K562 (cell line): ENCODE data around the gene RNF39. TPM values are rescaled to one million over a fixed set of nuclear protein-coding genes. Genes with fewer than 3 reads are reported as not detected.

Experiments used
- ATAC-seq: fragments of 200-7000 bp; cut with Tn5 transposase; 3 replicates; pipeline ENCODE4 v1.9.1; 2020; ENCODE audit warnings: moderate library complexity
- BruUV-seq: library from RNA; stranded (reverse); fragments of 400-500 nt; replicated peaks from 2 replicates; lab custom pipeline; 2021; lab: Mats Ljungman, UMichigan
- CTCF ChIA-PET: fragments of 300-600 bp; formaldehyde crosslinking; extraction: SDS; loops from one replicate; lab custom pipeline; 2021; ENCODE audit warnings: low intra/inter-chr PET ratio; lab: Yijun Ruan, JAX
- POLR2A ChIA-PET: fragments of 300-600, 350-650 bp; sonication (Branson Sonifier 250); formaldehyde crosslinking; extraction: SDS; loops from one replicate; lab custom pipeline; 2021; ENCODE audit warnings: antibody characterized with exemption, inconsistent platforms; lab: Yijun Ruan, JAX
- DNase-seq, 4 experiments: peaks; one replicate each; pipeline versions ENCODE4 v3.0.0 to v3.0.0-alpha.2; 2011 to 2018; ENCODE audit warnings: low spot score in 3 of 4, mixed read lengths in 3 of 4; ENCODE audit errors: extremely low read depth in 1 of 4
- FAIRE-seq: peaks from 2 replicates; lab custom pipeline; 2011; peaks lifted over from hg19 to GRCh38; lab: Jason Lieb, UNC
- H2AFZ ChIP-seq: 2 replicates; pipeline ENCODE4 v1.6.0; 2011; ENCODE audit warnings: low read depth, low read length, control low read depth, inconsistent platforms
- H3K27ac ChIP-seq: fragments of 200-600 bp; 3 replicates; pipeline ENCODE4 v1.8.0; 2011; ENCODE audit warnings: low read depth, mild to moderate bottlenecking, control low read depth, inconsistent platforms, low read length, moderate library complexity, mixed read lengths; ENCODE audit errors: extremely low read depth
- H3K27me3 ChIP-seq, 2 experiments: fragments of 300-600 bp in 1 of 2; 2 replicates in 1 of 2; 3 replicates in 1 of 2; pipeline versions ENCODE4 v1.6.0 to v1.8.0; 2011; ENCODE audit warnings: inconsistent platforms in 2 of 2, low read length in 2 of 2, mild to moderate bottlenecking in 1 of 2, mixed read lengths in 1 of 2, moderate library complexity in 1 of 2; ENCODE audit not compliant: control insufficient read depth in 2 of 2, insufficient read depth in 2 of 2
- H3K36me3 ChIP-seq: fragments of 300-600 bp; 3 replicates; pipeline ENCODE4 v1.8.0; 2011; ENCODE audit warnings: mild to moderate bottlenecking, low read length, inconsistent platforms; ENCODE audit not compliant: control insufficient read depth, insufficient read depth
- H3K4me1 ChIP-seq, 2 experiments: fragments of 200-600 bp in 1 of 2; replicated peaks in 1 of 2; 2 replicates in 1 of 2; 3 replicates in 1 of 2; pipeline versions ENCODE4 v1.5.1 to v1.8.0; 2011; ENCODE audit warnings: inconsistent platforms in 2 of 2, low read length in 2 of 2, mild to moderate bottlenecking in 1 of 2, mixed read lengths in 1 of 2, moderate library complexity in 1 of 2; ENCODE audit not compliant: control insufficient read depth in 2 of 2, insufficient read depth in 2 of 2
- H3K4me2 ChIP-seq: 2 replicates; pipeline ENCODE4 v1.6.1; 2011; ENCODE audit warnings: low read length, control low read depth, inconsistent platforms, mixed read lengths; ENCODE audit not compliant: insufficient read depth
- H3K4me3 ChIP-seq: fragments of 200-600 bp; sonication (generic), shearing (Covaris generic); 2 replicates; pipeline ENCODE4 v1.5.1; 2016; ENCODE audit warnings: control low read depth, inconsistent platforms
- H3K79me2 ChIP-seq: fragments of 200-600 bp; 3 replicates; pipeline ENCODE4 v1.8.0; 2011; ENCODE audit warnings: low read length, inconsistent platforms; ENCODE audit not compliant: control insufficient read depth, insufficient read depth
- H3K9ac ChIP-seq, 2 experiments: 2 replicates each; pipeline versions ENCODE4 v1.6.0 to v1.6.1; 2011; ENCODE audit warnings: low read depth in 2 of 2, low read length in 2 of 2, control low read depth in 1 of 2, inconsistent platforms in 1 of 2, mild to moderate bottlenecking in 1 of 2, mixed read lengths in 1 of 2; ENCODE audit not compliant: insufficient read depth in 1 of 2
- H3K9me1 ChIP-seq: one replicate; pipeline ENCODE4 v1.6.0; 2011; ENCODE audit warnings: inconsistent platforms, mild to moderate bottlenecking, low read length, moderate library complexity; ENCODE audit not compliant: control insufficient read depth, insufficient read depth
- H3K9me3 ChIP-seq: replicated peaks from 2 replicates; pipeline ENCODE4 v1.5.1; 2011; ENCODE audit warnings: low read depth, low read length, inconsistent platforms; ENCODE audit not compliant: control insufficient read depth, insufficient read depth
- H4K20me1 ChIP-seq: replicated peaks from 2 replicates; pipeline ENCODE4 v1.6.1; 2011; ENCODE audit warnings: low read length, inconsistent platforms, mixed read lengths; ENCODE audit not compliant: control insufficient read depth, insufficient read depth
- ARID4B ChIP-seq: sonication (generic); formaldehyde crosslinking; IDR thresholded peaks from 2 replicates; pipeline ENCODE4 v1.8.0; 2022; ENCODE audit warnings: mild to moderate bottlenecking, missing genetic modification reagents
- CEBPB ChIP-seq: fragments of 450-650 bp; IDR thresholded peaks from 2 replicates; pipeline ENCODE4 v1.6.1; 2016; ENCODE audit warnings: missing genetic modification characterization, missing compliant biosample characterization
- E2F8 ChIP-seq: fragments of 450-650 bp; IDR thresholded peaks from 2 replicates; pipeline ENCODE4 v1.7.1; 2018; ENCODE audit warnings: mild to moderate bottlenecking, low read depth; ENCODE audit not compliant: partially characterized antibody
- HMG20B ChIP-seq: fragments of 250-450 bp; sonication (Bioruptor Pico); IDR thresholded peaks from 2 replicates; pipeline ENCODE4 v1.5.0; 2021; ENCODE audit warnings: mild to moderate bottlenecking
- IFI16 ChIP-seq: fragments of 250-450 bp; sonication (Bioruptor Pico); IDR thresholded peaks from 2 replicates; pipeline ENCODE4 v2.1.2; 2022; ENCODE audit warnings: mild to moderate bottlenecking, inconsistent platforms
- MCM5 ChIP-seq: fragments of 450-650 bp; IDR thresholded peaks from 2 replicates; pipeline ENCODE4 v1.6.1; 2016; ENCODE audit warnings: low read depth
- SMAD4 ChIP-seq: fragments of 250-450 bp; sonication (Bioruptor Pico); conservative IDR thresholded peaks from 2 replicates; pipeline ENCODE4 v1.8.0; 2021; ENCODE audit warnings: inconsistent platforms, mild to moderate bottlenecking, moderate library complexity
- TOE1 ChIP-seq, 2 experiments: fragments of 450-650 bp in 1 of 2; sonication (generic) in 1 of 2; formaldehyde crosslinking in 1 of 2; IDR thresholded peaks; 2 replicates each; pipeline versions ENCODE4 v1.7.1 to v1.8.0; 2016 to 2022; ENCODE audit warnings: borderline replicate concordance in 2 of 2, mild to moderate bottlenecking in 2 of 2, antibody characterized with exemption in 1 of 2, inconsistent platforms in 1 of 2, low read depth in 1 of 2, missing genetic modification reagents in 1 of 2, moderate library complexity in 1 of 2
- USF2 ChIP-seq: sonication (generic); formaldehyde crosslinking; IDR thresholded peaks from 2 replicates; pipeline ENCODE4 v1.5.0; 2020; ENCODE audit warnings: missing genetic modification reagents
- ZNF639 ChIP-seq, 2 experiments: fragments of 200-800 bp in 1 of 2; sonication (Bioruptor generic) in 1 of 2; sonication (generic) in 1 of 2; formaldehyde crosslinking in 1 of 2; IDR thresholded peaks in 1 of 2; conservative IDR thresholded peaks in 1 of 2; 2 replicates each; pipeline versions ENCODE4 v1.5.0 to v1.6.1; 2016 to 2020; ENCODE audit warnings: missing compliant biosample characterization in 1 of 2, missing genetic modification characterization in 1 of 2, missing genetic modification reagents in 1 of 2
- WGBS: fragments of 100-300 bp; shearing (Covaris generic); methylation state at CpG from one replicate; pipeline ENCODE4 v1.1.6; 2016; ENCODE audit warnings: low coverage, mixed read lengths; ENCODE audit not compliant: insufficient coverage; ENCODE audit errors: missing lambda C conversion rate; 5-methylcytosine and 5-hydroxymethylcytosine counted together
- in situ Hi-C: fragments of 300-500 bp; cut with MboI; formaldehyde crosslinking; loops from 4 replicates; pipeline ENCODE4 v1.15.0; 2018; ENCODE audit warnings: inconsistent platforms, mixed read lengths
- intact Hi-C: fragments of 100-400 bp; cut with micrococcal nuclease; formaldehyde crosslinking; loops from 2 replicates; pipeline ENCODE4 v1.14.2; 2022
- polyA plus RNA-seq, 8 experiments: library from polyadenylated mRNA; depleted of rRNA in 4 of 8; stranded (reverse) in 5 of 8; unstranded in 3 of 8; fragments of >200 nt; fragmentation: Nextera tagmentation in 2 of 8; fragmentation: Illumina TruSeq in 1 of 8; extraction: Ambion mirVana in 2 of 8; extraction: Trizol in 1 of 8; gene quantifications; 2 replicates each; pipeline versions ENCODE4 v1.2.1 to v1.2.3, GENCODE V29; 2011 to 2014; ENCODE audit warnings: inconsistent platforms in 1 of 8, missing spikeins in 1 of 8
- total RNA-seq, 7 experiments: library from RNA; depleted of rRNA in 6 of 7; stranded (reverse); fragments of >200 nt in 6 of 7; fragmentation: Illumina TruSeq in 2 of 7; extraction: Trizol in 2 of 7; gene quantifications; 2 replicates each; pipeline versions ENCODE4 v1.2.1 to v1.2.3, GENCODE V29; 2011 to 2021; ENCODE audit warnings: low replicate concordance in 1 of 7

RNF39 gene
- total and polyA plus RNA-seq, 9 of the 15 experiments (the other 6 are each of a cell fraction or from before 2014, with no cell fraction given): not detected

GRCh38 chr6:30102414-30102969 lies 26.9 kb upstream of the RNF39 start:
- ChIA-PET POLR2A (interaction anchor here (0.7 to 1.3 kb wide), 5 partner anchors 9 to 467 kb away, joined by 3 to 5 read pairs (median 3); no protein-coding TSS in a partner anchor), CTCF (interaction anchor here (0.7 to 4.2 kb wide), 5 partner anchors 28 to 294 kb away, joined by 3 to 66 read pairs (median 6); no protein-coding TSS in a partner anchor)
- Histone ChIP-seq H3K4me3 (peak overlapping the region; percentile 35), H3K9me3 (no peaks in the 10 kb centered on the region), H2AFZ (peak overlapping the region; percentile 98), H3K79me2 (no peaks in the 10 kb centered on the region), H3K9ac (peak overlapping the region; percentile 22 to 84; a peak in 3 of 4 replicates), H3K9me1 (no peaks in the 10 kb centered on the region), H3K4me2 (peak overlapping the region; percentile 86), H3K4me1 (peaks cover 32 to 41% of the 10 kb centered on the region in 2 experiments), H4K20me1 (no peaks in the 10 kb centered on the region), H3K36me3 (no peaks in the 10 kb centered on the region), H3K27me3 (peaks cover 13 to 26% of the 10 kb centered on the region in 2 experiments; a peak in 4 of 5 replicates), H3K27ac (no peak overlapping the region)
- FAIRE-seq (no peak), DNase-seq (no peak), ATAC-seq (peak; percentile 5)
- no TSS peak for BruUV-seq
- intact Hi-C loops (loop anchor here (2.0 to 10.0 kb wide), 3 partner anchors 36 to 295 kb away; partner anchors contain the start of gene PPP1R11), in situ Hi-C loops (no loop called here)
- 32% methylated on average over 15 of the region's 15 CpGs for WGBS
- no peak for TF ChIP-seq IFI16 (CRISPR knock-in tag)
- no peak for TF ChIP-seq ZNF639 (CRISPR knock-in tag; conservative IDR thresholded peaks at IDR 0.05 in 1 of 2, IDR thresholded peaks at IDR 0.05 in 1 of 2)
- 0 out of 2 replicates have a peak, but pooled peaks have one; percentile 5 for TF ChIP-seq USF2 (CRISPR knock-in tag)
- no peak for TF ChIP-seq TOE1 (IDR thresholded peaks at IDR 0.05; ENCODE audit: borderline replicate concordance)
- no peak for TF ChIP-seq TOE1 (CRISPR knock-in tag; IDR thresholded peaks at IDR 0.05; ENCODE audit: borderline replicate concordance, low read depth)
- TF ChIP-seq ARID4B (CRISPR knock-in tag): 0 out of 2 replicates have a peak, but pooled peaks have one; percentile 12
- TF ChIP-seq E2F8: no peak
- peak; percentile 62 for TF ChIP-seq CEBPB (tag)
- no peak for TF ChIP-seq SMAD4
- TF ChIP-seq HMG20B (CRISPR knock-in tag): no peak
- no peak for TF ChIP-seq MCM5
